GM21786 (cell line): Measurements from ENCODE around the gene HIGD1B.
"Not testable (repeated sequence)": the region's sequence is repeated elsewhere in the genome, so short reads cannot be mapped to it uniquely, and the experiment has no call there.

ENCODE experiments used
- ATAC-seq: cut with Tn5 transposase; IDR thresholded peaks from one replicate; pipeline ENCODE4 v1.9.1; 2021; ENCODE audit not compliant: unreplicated experiment

The HIGD1B gene

DNA sequence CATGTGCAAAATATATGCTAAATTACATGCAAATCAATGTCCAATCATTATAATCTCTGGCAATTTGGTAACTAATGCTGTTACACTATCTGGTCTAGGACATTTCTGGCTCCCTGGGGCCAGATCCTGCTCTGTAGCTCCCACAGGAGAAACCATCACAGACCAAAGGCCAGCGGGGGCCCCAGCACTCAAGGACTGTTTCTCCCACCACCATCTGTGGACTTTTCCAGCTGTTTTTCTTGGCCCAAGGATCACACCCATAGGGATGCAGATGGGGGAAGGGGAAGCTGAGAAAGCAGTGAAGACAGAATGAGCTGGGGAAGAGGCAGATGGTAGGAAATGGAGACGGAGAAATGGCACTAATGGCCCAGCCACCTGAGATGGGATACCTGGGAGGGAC lies at the start of gene HIGD1B:
Gene HIGD1B, plus strand, starts transcription at position 298 of the 400 bp plus-strand sequence. CDS start 270 bp downstream, outside the sequence.
- no peak for ATAC-seq

DNA sequence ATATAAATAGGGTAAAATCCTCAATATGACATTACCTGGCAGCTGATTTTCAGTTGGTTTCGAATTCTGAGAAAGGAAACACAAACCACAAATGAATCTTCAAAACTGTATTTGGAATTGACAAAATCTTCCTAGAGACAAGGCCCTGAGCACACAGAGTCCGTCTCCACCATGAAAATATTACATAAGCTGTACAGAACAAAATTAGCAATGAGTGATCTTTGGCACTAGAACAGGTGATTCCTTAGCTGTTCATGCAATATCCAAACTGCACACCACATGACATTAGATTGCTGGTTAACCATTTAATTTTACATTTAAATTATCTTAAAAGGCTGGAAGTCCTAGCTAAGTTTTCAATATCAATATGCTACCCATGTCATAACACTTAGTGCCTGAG lies 49.3 kb upstream of the HIGD1B start:
- no peak for ATAC-seq

DNA sequence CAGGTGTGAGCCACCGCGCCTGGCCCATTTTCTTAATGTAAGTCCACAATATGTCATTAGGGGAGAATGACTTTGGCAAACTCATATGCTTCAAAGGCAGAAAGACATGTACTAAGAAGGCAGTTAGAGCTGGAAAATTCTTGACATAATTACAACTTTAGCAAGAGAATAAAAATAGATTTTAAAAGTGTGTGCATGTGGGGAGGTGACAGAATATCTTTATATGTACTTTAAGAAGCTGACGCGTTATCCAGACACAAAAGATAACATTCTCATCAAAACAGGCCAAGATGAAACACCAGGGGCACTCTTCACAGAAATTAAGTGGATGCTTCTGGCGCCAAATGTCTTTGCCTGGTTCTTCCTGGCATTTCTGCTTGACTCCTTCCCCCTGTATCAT lies 45.8 kb upstream of the HIGD1B start:
- ATAC-seq = no peak

DNA sequence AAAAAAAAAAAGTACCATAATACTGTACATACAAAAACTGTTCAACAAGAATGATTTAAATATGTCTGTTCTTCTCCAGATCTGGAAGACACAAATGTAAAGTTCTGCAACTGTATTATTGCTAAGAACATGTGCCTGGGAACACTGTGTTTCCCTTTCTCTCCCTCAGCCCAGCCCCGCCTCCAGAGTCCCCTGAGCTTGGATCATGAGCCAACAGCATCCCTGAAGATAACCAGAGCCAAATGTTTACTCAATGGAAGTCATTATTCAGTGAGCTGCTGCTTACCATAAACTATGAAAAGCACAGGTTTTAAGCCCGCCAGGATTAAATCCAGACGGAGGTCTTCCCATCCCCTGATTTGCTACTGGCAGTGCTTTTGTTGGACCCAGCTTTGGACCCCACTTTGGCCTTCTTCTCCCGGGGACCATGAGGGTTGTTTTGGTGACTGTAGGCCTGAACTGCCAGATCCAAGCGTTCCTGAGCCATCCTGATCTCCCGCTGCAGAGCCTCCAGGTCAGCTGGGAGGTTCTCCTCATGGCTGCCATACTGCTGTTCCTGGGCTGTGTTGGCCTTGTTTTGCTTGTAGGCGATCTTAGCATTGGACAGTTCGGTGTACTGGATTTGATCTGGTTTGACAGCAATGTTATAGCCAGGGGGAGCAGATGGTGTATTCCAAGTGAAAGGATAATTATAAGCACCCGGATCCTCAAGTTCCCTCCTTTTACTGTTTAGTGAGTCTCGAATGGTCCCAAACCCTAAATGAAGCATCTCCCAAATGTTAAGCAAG lies 43.2 kb upstream of the HIGD1B start:
- no peak for ATAC-seq

DNA sequence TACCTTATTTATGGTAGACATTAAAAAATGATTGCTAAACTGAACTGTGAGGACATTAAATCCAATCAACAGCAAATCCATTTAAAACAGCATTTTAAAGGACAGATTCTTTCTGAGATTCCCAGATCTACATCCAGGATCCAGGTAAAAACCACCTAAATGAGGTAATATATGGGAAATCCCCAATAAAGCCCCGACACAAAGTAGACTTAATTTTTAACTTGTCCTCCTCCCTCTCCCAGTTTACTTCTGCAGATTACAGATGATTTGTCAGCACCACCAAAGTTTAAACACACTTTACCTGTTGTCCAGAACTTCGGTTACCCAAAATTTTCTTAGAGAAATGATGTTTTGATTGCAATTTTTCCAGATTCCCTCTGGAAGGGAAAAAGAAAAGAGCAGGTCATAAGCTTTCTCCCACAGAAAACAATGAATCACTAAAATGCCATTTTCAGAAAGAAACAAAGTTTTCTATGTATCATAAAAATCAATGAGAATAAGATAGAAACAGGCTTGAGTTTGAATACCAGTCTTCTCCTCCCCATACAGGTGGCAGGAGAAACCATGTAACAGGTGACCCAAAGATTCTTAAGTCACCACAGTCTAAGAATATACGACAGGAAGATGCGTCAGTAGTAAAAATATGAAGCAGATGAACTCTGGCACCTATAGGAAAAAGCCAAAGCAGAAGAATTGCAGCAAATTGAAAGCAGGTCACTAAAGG lies 40.4 kb upstream of the HIGD1B start:
- no peak for ATAC-seq

DNA sequence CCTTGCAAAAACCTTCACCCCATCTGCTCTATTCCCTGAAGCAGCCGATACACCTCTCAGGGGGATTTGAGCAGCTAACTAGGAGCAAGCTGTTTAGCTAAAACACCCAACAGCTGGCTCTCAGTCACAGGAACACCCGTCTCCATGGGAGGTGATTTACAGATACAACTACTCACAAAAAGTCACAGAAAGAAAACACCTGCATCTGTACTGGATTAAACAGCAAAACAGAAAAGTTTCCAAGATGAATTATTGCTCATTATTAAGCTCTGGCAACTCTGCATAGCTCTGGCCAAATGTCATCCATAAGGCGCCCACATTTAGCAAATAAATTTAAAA lies 39.9 kb upstream of the HIGD1B start:
- no peak for ATAC-seq

DNA sequence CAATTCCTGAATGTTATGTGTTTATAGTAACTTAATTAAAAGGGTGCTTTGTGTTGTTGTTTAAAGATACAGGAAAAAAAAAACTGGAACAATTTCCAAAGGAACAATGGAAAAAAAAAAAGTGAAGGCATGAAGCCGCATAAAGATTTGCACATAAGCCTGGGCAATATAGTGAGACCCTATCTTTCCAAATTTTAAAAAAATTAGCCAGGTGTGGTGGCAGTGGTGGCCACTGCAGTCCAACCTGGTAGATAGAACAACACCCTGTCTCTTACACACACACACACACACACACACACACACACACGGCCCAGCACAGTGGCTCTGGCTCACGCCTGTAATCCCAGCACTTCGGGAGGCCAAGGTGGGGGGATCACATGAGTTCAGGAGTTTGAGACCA lies 39.5 kb upstream of the HIGD1B start:
- ATAC-seq = no peak

DNA sequence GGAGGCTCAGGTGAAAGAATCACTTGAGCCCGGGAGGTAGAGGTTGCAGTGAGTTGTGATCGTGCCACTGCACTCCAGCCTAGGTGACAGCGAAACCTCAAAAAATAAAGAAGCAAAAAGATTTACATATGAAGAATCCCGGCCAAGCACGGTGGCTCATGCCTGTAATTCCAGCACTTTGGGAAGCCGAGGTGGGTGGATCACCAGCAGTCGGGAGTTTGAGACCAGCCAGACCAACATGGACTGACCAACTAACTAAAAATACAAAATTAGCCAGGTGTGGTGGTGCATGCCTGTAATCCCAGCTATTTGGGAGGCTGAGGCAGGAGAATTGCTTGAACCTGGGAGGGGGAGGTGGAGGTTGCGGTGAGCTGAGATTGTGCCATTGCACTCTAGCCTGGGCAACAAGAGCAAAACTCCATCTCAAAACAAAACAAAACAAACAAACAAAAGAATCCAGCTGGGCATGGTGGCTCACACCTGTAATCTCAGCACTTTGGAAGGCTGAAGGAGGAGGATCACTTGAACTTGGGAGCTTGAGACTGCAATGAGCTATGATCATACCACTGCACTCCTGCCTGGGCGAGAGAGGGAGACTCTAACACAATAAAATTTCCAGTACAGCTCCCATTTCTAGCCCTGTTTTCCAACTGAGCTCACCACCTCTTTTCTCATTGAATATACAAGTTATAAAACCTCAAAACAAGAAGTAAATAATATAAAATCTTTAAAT lies 38.9 kb upstream of the HIGD1B start:
- not testable (repeated sequence) for ATAC-seq

DNA sequence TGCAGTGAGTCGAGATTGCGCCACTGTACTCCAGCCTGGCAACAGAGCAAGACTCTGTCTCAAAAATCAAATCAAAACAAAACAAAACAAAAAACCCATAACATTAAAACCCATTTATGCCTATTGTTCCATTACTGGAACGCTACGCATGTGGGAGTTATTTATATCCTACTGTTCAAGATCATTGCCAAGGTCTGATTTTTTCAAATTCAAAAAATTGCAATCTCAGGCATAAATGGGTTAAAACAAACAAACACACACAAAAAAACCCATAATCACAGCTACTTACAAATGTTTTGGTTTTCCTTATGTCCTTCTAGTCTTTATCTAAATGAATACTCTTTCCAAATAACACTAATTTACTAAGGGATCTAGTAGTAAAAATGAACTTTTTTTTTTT lies 35.4 kb upstream of the HIGD1B start:
- ATAC-seq = no peak

DNA sequence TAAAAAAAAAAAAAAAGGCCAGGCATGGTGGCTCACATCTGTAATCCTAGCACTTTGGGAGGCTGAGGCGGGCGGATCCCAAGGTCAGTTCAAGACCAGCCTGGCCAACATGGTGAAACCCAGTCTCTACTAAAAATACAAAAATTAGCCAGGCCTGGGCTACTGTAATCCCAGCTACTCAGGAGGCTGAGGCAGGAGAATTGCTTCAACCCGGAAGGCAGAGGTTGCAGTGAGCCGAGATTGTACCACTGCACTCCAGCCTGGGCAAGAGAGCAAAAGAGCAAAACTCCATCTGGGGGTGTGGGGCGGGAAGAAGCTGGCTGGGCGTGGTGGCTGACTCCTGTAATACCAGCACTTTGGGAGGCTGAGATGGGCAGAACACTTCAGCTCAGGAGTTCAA lies 29.2 kb upstream of the HIGD1B start:
- not testable (repeated sequence) for ATAC-seq

DNA sequence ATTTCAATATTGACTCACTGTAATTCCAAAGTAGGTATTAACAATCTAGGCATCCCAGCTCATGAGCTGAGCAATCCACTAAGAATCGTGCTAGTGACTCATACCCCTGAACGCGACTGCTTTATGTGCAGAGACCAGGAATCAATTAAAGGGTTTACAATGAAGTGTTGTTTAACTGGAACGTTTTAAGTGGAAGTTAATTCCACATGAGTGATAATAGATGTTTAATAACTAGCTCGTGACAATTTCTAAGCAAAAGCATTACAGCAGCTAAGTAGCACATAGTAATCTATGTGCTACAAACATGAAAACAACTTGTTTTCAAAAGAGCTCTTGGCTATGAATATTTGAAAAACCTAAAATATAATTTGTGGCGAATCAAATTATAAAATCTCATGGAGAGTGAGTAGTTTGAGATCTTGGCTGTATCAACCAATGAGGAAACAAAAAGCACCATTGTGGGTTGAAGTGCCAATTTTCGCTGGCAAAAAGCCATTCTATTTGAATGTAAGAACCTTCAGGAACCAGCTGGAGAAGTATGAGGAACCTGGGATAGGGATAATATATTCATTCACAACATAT lies 27.0 kb upstream of the HIGD1B start:
- ATAC-seq = no peak

DNA sequence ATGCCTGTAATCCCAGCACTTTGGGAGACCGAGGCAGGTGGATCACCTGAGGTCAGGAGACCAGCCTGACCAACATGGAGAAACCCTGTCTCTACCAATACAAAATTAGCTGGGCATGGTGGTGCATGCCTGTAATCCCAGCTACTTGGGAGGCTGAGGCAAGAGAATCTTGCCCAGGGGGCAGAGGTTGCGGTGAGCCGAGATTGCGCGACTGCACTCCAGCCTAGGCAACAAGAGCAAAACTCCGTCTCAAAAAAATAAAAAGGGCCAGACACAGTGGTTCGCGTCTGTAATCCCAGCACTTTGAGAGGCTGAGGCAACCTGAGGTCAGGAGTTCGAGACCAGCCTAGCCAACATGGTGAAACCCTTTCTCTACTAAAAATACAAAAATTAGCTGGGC lies 22.4 kb upstream of the HIGD1B start:
- not testable (repeated sequence) for ATAC-seq

DNA sequence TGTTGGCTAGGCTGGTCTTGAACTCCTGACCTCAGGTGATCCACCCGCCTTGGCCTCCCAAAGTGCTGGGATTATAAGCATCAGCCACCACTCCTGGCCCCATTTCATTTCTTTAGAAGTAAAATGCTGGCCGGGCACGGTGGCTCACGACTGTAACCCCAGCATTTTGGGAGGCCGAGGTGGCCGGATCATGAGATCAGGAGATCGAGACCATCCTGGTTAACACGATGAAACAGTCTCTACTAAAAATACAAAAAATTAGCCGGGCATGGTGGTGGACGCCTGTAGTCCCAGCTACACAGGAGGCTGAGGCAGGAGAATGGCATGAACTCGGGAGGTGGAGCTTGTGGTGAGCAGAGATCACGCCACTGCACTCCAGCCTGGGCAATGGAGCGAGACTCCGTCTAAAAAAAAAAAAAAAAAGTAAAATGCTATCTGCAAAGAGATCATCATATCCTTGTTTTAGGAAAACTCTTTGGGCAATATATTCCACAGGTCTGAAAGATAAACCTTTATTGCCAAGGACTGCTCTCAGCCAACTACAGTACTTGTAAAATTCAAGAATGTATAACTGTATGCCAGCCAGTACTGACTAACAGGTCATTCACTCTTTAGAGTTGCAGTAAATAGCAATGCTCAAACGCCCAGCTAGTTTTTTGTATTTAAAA lies 21.4 kb upstream of the HIGD1B start:
- no peak for ATAC-seq

DNA sequence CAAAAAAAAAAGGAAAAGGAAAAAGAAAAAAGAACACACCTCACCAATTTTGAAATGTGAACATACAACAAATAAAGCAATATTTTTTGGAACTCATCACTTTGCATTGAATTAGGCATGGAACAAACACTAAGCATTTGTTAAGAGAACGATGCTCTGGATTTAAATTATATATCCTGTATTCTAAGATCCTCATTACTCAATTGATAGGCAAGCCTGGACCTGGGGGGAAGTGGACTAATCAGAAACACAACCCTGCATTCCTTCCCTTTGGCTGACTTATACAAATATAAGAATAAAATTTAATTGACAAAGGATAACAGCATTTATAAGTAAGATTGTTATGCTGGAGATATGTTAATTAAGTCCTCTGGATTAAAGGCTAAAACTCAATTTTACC lies 19.8 kb upstream of the HIGD1B start:
- no peak for ATAC-seq

DNA sequence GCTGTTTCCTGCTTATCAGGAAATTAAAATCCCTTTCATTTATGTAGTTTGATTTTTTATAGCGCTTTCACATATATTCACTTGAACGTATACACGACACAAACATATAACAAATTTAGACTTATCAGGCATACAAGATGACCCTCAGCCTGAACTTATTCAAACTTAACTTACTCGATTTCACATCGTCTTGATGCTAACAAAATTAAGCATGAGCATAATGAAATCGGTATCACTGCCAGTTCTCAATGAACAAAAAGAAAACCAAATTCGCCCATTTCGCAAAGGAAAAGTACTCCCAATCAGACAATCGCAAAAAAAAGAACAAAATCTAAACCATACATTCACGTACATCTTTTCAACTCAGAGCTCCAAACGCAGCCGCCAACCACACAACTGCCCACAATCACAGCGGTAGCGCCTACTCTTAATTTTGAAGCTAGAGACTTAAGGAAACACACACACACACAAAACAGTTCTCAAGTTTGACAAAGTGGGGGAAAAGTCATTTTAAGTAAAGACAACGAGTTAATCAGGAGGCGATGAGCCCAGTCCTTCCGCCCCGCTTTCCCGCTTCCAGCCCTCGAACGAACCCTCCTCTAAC lies 18.7 kb upstream of the HIGD1B start:
- ATAC-seq = no peak

DNA sequence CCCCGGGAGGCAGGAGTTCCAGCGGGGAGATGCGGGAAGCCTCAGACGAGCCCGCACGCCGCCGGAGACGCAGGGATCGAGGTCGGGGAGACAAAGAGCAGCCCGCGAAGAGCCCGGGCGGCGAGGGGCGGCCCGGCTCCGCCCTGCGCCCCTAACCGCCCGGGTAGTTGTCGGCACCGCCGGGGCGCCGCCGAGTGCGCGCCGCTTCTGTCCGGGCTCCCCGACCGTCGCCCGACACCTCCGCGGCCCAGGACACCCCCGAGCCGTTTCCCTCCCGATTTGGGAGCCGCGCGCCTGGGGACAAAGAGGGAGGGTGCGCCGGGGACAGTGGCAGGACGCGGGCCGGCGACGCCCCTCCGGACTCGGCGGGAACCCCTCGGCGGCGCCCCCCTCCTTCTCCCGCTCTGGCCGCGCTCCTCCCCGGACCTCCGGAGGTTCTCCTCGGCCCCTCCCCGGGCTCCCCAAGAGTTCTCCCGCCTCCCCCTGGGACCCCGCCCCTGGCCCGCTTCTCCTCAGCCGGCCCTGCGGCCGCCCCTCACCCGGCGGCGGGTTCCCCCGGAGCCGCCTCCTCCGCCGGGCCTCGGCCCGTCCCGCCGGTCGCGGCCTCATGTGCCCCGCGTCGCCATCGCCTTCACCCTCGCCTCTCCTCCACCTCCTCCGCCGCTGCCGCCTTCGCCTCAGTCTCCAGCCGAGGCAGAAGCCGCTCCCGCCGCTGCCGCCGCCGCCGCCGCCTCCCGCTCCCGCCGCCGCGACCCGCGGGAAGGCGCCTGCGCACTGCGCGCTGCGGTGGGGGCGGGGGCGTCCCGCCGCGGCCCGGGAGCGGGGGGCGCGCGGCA lies 17.9 kb upstream of the HIGD1B start, which contains the start of gene GJC1:
Gene GJC1, minus strand, starts transcription at position 765 of the 836 bp plus-strand sequence. CDS start 24,470 bp downstream, outside the sequence.
- ATAC-seq = no peak

DNA sequence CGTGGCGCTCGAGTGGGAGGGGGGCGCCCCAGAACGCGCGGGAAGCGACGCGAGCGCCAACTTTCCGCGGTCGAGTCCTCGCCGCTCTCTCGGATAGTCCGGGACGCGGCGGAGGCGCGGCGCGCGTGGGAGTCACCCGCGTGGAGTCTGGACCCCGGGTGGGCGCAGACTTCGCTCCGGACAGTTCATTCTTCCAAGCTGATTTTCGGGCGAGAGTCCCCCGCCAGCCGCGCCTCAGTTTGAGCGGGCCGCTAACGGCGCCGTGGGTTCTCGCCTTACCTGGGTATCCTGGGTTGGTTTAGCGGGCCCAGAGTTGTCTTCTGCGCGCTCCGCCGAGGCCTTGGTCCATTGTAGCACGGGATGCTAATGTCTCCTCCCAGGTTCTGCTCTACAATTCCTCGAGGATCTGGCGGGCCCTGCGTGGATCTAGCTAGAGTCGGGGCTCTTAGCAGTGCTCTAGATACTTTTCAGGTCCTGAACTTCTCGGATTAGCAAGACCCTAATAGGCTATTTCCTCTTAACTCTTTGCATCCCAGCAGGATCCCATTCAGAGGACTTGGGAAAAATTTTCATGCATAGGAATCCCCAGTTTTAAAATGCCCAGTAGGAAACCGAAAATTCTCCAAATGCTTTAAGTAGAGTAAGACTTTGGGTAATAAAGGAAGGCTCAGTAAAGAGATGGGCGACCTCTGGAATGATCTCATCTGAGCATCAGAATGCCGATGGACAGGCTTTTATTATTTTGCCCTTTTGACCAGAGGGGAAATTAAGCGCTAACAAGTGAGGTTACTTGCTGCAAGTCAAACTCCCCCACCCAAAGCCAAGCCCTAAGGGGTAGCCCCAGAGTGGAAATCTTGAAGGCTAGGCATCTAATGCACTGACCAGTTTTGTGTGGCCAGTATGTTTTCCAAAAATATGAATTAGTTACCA lies 17.1 kb upstream of the HIGD1B start:
- no peak for ATAC-seq

DNA sequence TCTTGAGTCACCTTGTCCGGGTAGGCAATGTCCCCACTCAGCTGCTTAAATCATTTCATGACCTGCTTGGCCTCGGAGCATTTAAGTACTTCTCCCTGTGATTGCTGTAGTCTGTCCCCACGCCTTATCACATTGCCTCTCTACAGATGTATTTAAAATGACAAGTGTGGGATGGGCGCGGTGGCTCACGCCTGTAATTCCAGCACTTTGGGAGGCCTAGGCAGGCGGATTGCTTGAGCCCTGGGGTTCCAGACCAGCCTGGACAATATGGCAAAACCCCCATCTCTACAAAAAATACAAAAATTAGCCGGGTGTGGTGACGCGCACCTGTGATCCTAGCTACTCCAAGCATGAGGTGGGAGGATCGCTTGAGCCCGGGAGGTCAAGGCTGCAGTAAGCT lies 16.3 kb upstream of the HIGD1B start:
- ATAC-seq = no peak

DNA sequence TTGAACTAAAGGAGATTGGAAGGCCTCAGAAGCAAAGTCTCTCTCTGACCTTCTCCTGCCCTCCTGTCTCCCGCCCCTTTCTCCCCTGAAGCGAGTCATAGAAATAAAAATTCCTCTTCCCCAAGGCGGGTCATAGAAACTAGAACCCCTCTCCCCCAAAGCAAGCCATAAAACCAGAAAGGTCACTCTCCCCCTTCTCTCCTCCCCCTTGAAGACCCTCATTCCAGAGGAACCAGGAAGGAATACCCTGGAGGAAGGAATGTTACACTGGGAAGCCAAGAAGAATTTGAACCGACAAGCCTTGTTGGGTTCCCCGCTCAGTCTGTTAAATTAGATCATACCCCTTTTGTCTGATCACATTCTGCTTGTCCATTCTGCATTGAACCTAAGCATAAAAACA lies 14.9 kb upstream of the HIGD1B start:
- no peak for ATAC-seq
